B cell (primary cell): ENCODE data around the gene AGAP1. TPM values are rescaled to one million over a fixed set of nuclear protein-coding genes. Genes with fewer than 3 reads are reported as not detected.

Experiments
- ATAC-seq: fragments of 200-7000 bp; cut with Tn5 transposase; one replicate; pipeline ENCODE4 v1.10.0; 2021; ENCODE audit warnings: low read depth, mild to moderate bottlenecking, moderate number of reproducible peaks, moderate library complexity
- CTCF ChIA-PET: fragments of 350-600 bp; sonication (Branson Sonifier 250); formaldehyde crosslinking; loops from one replicate; lab custom pipeline; 2021; ENCODE audit warnings: antibody characterized with exemption, inconsistent platforms; lab: Charles Lee
- POLR2A ChIA-PET: fragments of 350-600 bp; sonication (Branson Sonifier 250); formaldehyde crosslinking; loops from one replicate; lab custom pipeline; 2021; ENCODE audit warnings: antibody characterized with exemption; lab: Charles Lee
- DNase-seq: peaks from one replicate; pipeline ENCODE4 v3.0.0; 2013
- H2AFZ ChIP-seq: 2 replicates; pipeline ENCODE4 v1.6.1; 2012; ENCODE audit warnings: mild to moderate bottlenecking, low read depth, low read length; ENCODE audit not compliant: insufficient read depth, poor library complexity, severe bottlenecking
- H3K27ac ChIP-seq, 2 donors: 1 replicate in 1 of 2; 2 replicates in 1 of 2; pipeline ENCODE4 v1.5.1; 2012 to 2013; ENCODE audit warnings: low read length in 2 of 2, mild to moderate bottlenecking in 2 of 2, moderate library complexity in 1 of 2
- H3K27me3 ChIP-seq, 4 experiments: fragments of 200-600 bp in 1 of 4; sonication (generic) in 1 of 4; replicated peaks in 1 of 4; 1 replicate in 2 of 4; 2 replicates in 2 of 4; pipeline versions ENCODE4 v1.6.1 to v1.7.0; 2013 to 2016; ENCODE audit warnings: low read length in 3 of 4, mild to moderate bottlenecking in 2 of 4, mixed read lengths in 1 of 4, moderate library complexity in 1 of 4; ENCODE audit not compliant: insufficient read depth in 4 of 4, control insufficient read depth in 3 of 4; ENCODE audit errors: control extremely low read depth in 1 of 4
- H3K36me3 ChIP-seq, 2 experiments: replicated peaks in 1 of 2; 1 replicate in 1 of 2; 2 replicates in 1 of 2; pipeline versions ENCODE4 v1.6.1 to v1.7.1; 2013; ENCODE audit warnings: low read length in 1 of 2; ENCODE audit not compliant: insufficient read depth in 2 of 2, control insufficient read depth in 1 of 2; ENCODE audit errors: control extremely low read depth in 1 of 2, extremely low read depth in 1 of 2
- H3K4me1 ChIP-seq, 2 donors: fragments of 200-600 bp in 1 of 2; sonication (generic) in 1 of 2; 1 replicate in 1 of 2; 2 replicates in 1 of 2; pipeline versions ENCODE4 v1.5.1 to v1.6.1; 2013 to 2017; ENCODE audit warnings: low read length in 2 of 2; ENCODE audit not compliant: control insufficient read depth in 2 of 2, insufficient read depth in 2 of 2
- H3K4me2 ChIP-seq: replicated peaks from 2 replicates; pipeline ENCODE3; 2012; ENCODE audit warnings: mild to moderate bottlenecking, low read depth, low read length; ENCODE audit not compliant: poor library complexity, severe bottlenecking
- H3K4me3 ChIP-seq, 5 experiments: fragments of 200-600 bp in 1 of 5; sonication (generic) in 1 of 5; 1 replicate in 3 of 5; 2 replicates in 2 of 5; pipeline versions ENCODE4 v1.5.1 to v1.7.0; 2011 to 2016; ENCODE audit warnings: low read length in 4 of 5, mild to moderate bottlenecking in 4 of 5, low read depth in 2 of 5, control low read depth in 1 of 5, moderate library complexity in 1 of 5; ENCODE audit not compliant: insufficient read depth in 1 of 5; ENCODE audit errors: control extremely low read depth in 1 of 5, extremely low read depth in 1 of 5
- H3K79me2 ChIP-seq: fragments of 200-600 bp; sonication (generic); one replicate; pipeline ENCODE4 v1.6.0; 2016; ENCODE audit warnings: low read length; ENCODE audit not compliant: control insufficient read depth, insufficient read depth
- H3K9ac ChIP-seq: fragments of 200-600 bp; sonication (generic); 2 replicates; pipeline ENCODE4 v1.6.1; 2017; ENCODE audit warnings: mild to moderate bottlenecking, low read length, moderate library complexity
- H3K9me3 ChIP-seq, 3 donors: one replicate each; pipeline versions ENCODE4 v1.6.1 to v1.7.1; 2013; ENCODE audit warnings: low read length in 2 of 3; ENCODE audit not compliant: control insufficient read depth in 2 of 3, insufficient read depth in 1 of 3; ENCODE audit errors: control extremely low read depth in 1 of 3
- H4K20me1 ChIP-seq: 2 replicates; pipeline ENCODE4 v1.6.0; 2012; ENCODE audit warnings: mild to moderate bottlenecking, low read length; ENCODE audit not compliant: insufficient read depth, control insufficient read depth, poor library complexity, severe bottlenecking
- H3K27ac Mint-ChIP-seq: one replicate; pipeline ENCODE4 v1.8.0; 2021; ENCODE audit warnings: mixed read lengths
- H3K27me3 Mint-ChIP-seq: one replicate; pipeline ENCODE4 v1.8.0; 2021; ENCODE audit warnings: mixed read lengths
- H3K4me1 Mint-ChIP-seq: one replicate; pipeline ENCODE4 v1.8.0; 2021; ENCODE audit warnings: mixed read lengths
- H3K4me3 Mint-ChIP-seq: one replicate; pipeline ENCODE4 v1.8.0; 2021; ENCODE audit warnings: mixed read lengths
- H3K9me3 Mint-ChIP-seq: one replicate; pipeline ENCODE4 v1.8.0; 2022; ENCODE audit warnings: mixed read lengths; ENCODE audit not compliant: insufficient read depth
- CTCF ChIP-seq: fragments of 200-600 bp; IDR thresholded peaks from one replicate; pipeline ENCODE4 v1.8.0; 2022; ENCODE audit warnings: antibody characterized with exemption, mild to moderate bottlenecking
- EZH2 ChIP-seq: IDR thresholded peaks from 2 replicates; pipeline ENCODE4 v1.6.1; 2012; ENCODE audit warnings: borderline replicate concordance, low read depth, mild to moderate bottlenecking, moderate library complexity, low read length; ENCODE audit not compliant: insufficient read depth, poor library complexity, severe bottlenecking
- WGBS: methylation state at CpG from one replicate; pipeline ENCODE4 v1.1.5; 2013; ENCODE audit warnings: missing lambda C conversion rate; ENCODE audit not compliant: insufficient coverage; 5-methylcytosine and 5-hydroxymethylcytosine counted together
- intact Hi-C: fragments of 100-400 bp; cut with micrococcal nuclease; formaldehyde crosslinking; loops from one replicate; pipeline ENCODE4 v1.10.0; 2022
- polyA plus RNA-seq: library from polyadenylated mRNA; depleted of rRNA; stranded (reverse); fragments of >200 nt; gene quantifications from 2 replicates; pipeline ENCODE4 v1.2.3, GENCODE V29; 2012
- total RNA-seq, 2 donors: library from RNA; stranded (reverse); fragments of 120-200 nt in 1 of 2; gene quantifications; 1 replicate in 1 of 2; 2 replicates in 1 of 2; pipeline versions ENCODE4 v1.2.3 to v1.2.4, GENCODE V29; 2013 to 2022

Gene AGAP1
- total and polyA plus RNA-seq, 2 donors (not counting 1 experiment from before 2014, with no cell fraction given), result 0.01 TPM; not detected in 1

GRCh38 chr2:236051806-236052205, 558.0 kb downstream of the AGAP1 start:
- no peak for ATAC-seq
- TF ChIP-seq EZH2 (no peak), CTCF (no peak)
- H3K9me3 ChIP-seq, result peaks cover 0 to 8% (median 0%) of the 10 kb centered on the region in 3 donors
- DNase-seq, result no peak
- H3K36me3 ChIP-seq, result no peaks in the 10 kb centered on the region
- Mint-ChIP-seq H3K27ac (no peak overlapping the region), H3K9me3 (peaks cover 2% of the 10 kb centered on the region), H3K27me3 (peaks cover 17% of the 10 kb centered on the region), H3K4me1 (no peaks in the 10 kb centered on the region), H3K4me3 (no peak overlapping the region)
- POLR2A ChIA-PET, result no interaction called here
- H3K27ac ChIP-seq, result no peak overlapping the region
- no peaks in the 10 kb centered on the region for H4K20me1 ChIP-seq
- H3K79me2 ChIP-seq, result no peaks in the 10 kb centered on the region
- no peak overlapping the region for H3K4me2 ChIP-seq
- no peaks in the 10 kb centered on the region for H3K27me3 ChIP-seq
- H3K4me1 ChIP-seq, result no peaks in the 10 kb centered on the region
- 80% methylated on average over 2 of the region's 11 CpGs for WGBS
- no peak overlapping the region for H3K4me3 ChIP-seq
- CTCF ChIA-PET, result no interaction called here
- no peak overlapping the region for H2AFZ ChIP-seq
- intact Hi-C loops, result no loop called here
- H3K9ac ChIP-seq, result no peak overlapping the region

GRCh38 chr2:236052206-236052605, 558.4 kb downstream of the AGAP1 start:
- Histone ChIP-seq H2AFZ (no peak overlapping the region), H4K20me1 (no peaks in the 10 kb centered on the region), H3K27me3 (no peaks in the 10 kb centered on the region), H3K27ac (no peak overlapping the region), H3K36me3 (no peaks in the 10 kb centered on the region), H3K4me2 (no peak overlapping the region), H3K9me3 (peaks cover 0 to 12% (median 0%) of the 10 kb centered on the region in 3 donors), H3K79me2 (no peaks in the 10 kb centered on the region), H3K9ac (no peak overlapping the region), H3K4me1 (no peaks in the 10 kb centered on the region), H3K4me3 (no peak overlapping the region)
- no peak overlapping the region for H3K27ac Mint-ChIP-seq
- no peak overlapping the region for H3K4me3 Mint-ChIP-seq
- intact Hi-C loops, result no loop called here
- ATAC-seq (no peak), DNase-seq (no peak)
- over 99% methylated on average over 10 of the region's 14 CpGs for WGBS
- no peak for TF ChIP-seq CTCF
- no peak for TF ChIP-seq EZH2
- no peaks in the 10 kb centered on the region for H3K4me1 Mint-ChIP-seq
- H3K9me3 Mint-ChIP-seq, result peaks cover 2% of the 10 kb centered on the region
- H3K27me3 Mint-ChIP-seq, result peaks cover 18% of the 10 kb centered on the region
- ChIA-PET CTCF (no interaction called here), POLR2A (no interaction called here)
